Measurements from ENCODE around the gene PIGK.

PIGK gene

DNA sequence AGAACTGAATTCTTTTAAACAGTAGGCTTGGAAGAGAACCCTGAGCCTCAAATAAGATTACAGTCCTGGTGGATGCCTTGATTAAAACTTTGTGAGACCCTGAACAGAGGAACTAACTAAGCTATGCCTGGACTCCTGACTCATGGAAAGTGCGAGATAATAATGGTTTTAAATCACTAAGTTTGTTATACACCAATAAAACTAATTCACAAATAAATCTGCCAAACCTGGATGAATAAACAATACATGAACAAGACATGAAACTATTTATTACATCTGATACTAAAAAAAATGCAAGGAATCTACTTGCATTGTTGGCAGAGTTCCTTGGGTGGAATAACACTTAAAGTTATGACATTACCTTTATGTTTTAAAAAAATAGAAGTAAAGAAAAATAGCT is 118.4 kb downstream of the PIGK start:
- Histone ChIP-seq H3K36me3 (no peaks in the 10 kb centered on the region), H3K27me3 (no peaks in the 10 kb centered on the region), H3K27ac (no peak overlapping the region), H3K4me3 (no peak overlapping the region), H3K9me3 (no peaks in the 10 kb centered on the region), H3K4me1 (no peaks in the 10 kb centered on the region)
- TF ChIP-seq, protein P1, sequence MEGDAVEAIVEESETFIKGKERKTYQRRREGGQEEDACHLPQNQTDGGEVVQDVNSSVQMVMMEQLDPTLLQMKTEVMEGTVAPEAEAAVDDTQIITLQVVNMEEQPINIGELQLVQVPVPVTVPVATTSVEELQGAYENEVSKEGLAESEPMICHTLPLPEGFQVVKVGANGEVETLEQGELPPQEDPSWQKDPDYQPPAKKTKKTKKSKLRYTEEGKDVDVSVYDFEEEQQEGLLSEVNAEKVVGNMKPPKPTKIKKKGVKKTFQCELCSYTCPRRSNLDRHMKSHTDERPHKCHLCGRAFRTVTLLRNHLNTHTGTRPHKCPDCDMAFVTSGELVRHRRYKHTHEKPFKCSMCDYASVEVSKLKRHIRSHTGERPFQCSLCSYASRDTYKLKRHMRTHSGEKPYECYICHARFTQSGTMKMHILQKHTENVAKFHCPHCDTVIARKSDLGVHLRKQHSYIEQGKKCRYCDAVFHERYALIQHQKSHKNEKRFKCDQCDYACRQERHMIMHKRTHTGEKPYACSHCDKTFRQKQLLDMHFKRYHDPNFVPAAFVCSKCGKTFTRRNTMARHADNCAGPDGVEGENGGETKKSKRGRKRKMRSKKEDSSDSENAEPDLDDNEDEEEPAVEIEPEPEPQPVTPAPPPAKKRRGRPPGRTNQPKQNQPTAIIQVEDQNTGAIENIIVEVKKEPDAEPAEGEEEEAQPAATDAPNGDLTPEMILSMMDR (IDR thresholded peaks at IDR 0.05) = no peak
- intact Hi-C loops (cut with DNase I; ENCODE audit: low total_unique reads) = no loop called here
- no peak for DNase-seq

DNA sequence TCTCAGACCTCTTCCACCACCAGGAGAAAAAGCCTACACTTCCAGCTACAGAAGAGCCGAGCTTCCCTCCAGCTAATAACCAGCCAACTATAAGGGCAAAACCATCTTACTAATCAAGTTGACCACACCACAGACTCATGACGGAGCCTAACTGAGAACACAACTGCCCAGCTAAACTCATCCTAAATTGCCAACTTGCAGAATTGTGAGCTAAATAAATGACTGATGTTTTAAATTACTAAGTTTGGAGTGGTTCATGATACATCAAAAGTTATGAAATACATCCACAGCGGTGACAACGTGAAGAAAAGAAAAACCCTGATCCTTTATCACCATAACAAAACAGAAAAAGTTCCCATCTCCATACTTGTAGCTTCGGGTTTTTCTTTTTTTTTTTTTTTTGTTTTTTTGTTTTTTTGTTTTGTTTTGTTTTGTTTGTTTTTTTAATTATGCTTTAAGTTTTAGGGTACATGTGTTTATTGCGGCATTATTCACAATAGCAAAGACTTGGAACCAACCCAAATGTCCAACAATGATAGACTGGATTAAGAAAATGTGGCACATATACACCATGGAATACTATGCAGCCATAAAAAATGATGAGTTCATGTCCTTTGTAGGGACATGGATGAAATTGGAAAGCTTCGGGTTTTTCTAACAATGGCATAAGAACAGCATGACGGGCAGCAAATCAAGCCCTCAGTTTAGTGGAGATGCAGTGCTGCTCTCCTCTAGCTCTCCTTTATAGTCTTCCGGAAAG is 122.6 kb downstream of the PIGK start:
- Histone ChIP-seq H3K9me3 (no peaks in the 10 kb centered on the region), H3K27me3 (no peaks in the 10 kb centered on the region), H3K27ac (no peak overlapping the region), H3K4me3 (no peak overlapping the region), H3K4me1 (no peaks in the 10 kb centered on the region), H3K36me3 (no peaks in the 10 kb centered on the region)
- TF ChIP-seq, protein P1 (IDR thresholded peaks at IDR 0.05) = no peak
- DNase-seq = no peak
- intact Hi-C loops (cut with DNase I; ENCODE audit: low total_unique reads) = no loop called here

DNA sequence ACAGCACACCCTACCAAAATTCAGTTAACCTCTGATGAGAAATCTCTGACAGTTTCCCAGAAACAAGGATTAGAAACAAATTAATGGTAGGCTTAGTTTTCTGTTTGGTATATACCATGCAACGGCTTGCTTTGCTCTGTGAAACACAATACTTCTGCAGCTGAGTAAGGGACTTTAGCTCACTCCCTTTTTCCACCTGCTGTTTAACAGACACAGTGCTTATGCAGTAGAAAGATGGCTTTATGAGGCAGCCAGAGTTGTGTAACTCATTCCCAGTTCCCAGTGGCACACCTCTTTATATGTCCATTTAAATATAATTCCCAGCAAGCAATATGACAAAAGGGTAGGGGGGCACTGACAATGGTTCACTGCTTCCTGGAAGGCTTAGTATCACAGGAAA is 124.0 kb downstream of the PIGK start:
- intact Hi-C loops (cut with DNase I; ENCODE audit: low total_unique reads) = no loop called here
- H3K27me3 ChIP-seq = no peaks in the 10 kb centered on the region
- no peak for DNase-seq
- H3K9me3 ChIP-seq = no peaks in the 10 kb centered on the region
- no peak overlapping the region for H3K27ac ChIP-seq
- no peak overlapping the region for H3K4me3 ChIP-seq
- no peaks in the 10 kb centered on the region for H3K36me3 ChIP-seq
- no peaks in the 10 kb centered on the region for H3K4me1 ChIP-seq
- TF ChIP-seq, protein P1 (IDR thresholded peaks at IDR 0.05) = no peak

DNA sequence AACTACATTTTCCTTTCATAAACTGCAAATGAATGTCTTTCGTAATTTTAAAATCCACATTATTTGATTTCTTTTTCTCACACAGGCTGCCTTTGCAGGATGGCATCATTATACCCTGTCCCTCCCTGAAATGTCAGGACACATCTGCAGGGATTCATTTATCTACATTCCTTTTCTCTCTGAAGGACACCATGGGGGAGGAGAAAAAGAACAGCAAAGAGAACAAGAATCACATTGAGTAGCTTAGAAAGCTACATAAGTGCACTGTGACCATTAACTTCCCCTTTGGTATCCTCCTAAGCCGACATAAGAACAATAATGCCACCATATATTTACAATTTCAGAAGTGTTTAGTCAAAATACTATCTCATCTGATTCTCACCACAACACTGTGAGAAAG is 129.5 kb downstream of the PIGK start:
- Histone ChIP-seq H3K36me3 (no peaks in the 10 kb centered on the region), H3K9me3 (no peaks in the 10 kb centered on the region), H3K4me1 (no peaks in the 10 kb centered on the region), H3K4me3 (no peak overlapping the region), H3K27me3 (no peaks in the 10 kb centered on the region), H3K27ac (no peak overlapping the region)
- TF ChIP-seq, protein P1 (IDR thresholded peaks at IDR 0.05) = no peak
- intact Hi-C loops (cut with DNase I; ENCODE audit: low total_unique reads) = no loop called here
- no peak for DNase-seq

DNA sequence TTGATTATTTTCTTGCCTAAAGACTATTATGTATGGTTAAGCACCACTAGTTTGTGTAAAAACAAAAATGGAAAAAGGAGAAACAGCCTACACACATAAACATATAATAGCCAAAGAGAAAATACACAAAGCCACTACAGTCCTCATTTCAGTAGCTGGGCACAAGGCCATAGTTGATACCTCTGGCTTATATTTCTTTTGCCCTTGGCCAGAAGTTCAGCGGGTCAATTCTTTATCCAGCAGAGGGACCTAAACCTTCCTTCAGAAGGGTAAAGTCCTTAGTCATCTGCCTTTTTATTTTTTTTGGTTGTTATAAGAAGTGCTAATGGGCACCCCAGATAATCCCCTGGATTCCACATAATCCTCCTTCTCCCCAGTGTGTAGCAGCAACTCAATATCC is 134.1 kb downstream of the PIGK start:
- intact Hi-C loops (cut with DNase I; ENCODE audit: low total_unique reads) = no loop called here
- no peak overlapping the region for H3K4me3 ChIP-seq
- no peak overlapping the region for H3K27ac ChIP-seq
- peaks cover 0 to 6% (median 0%) of the 10 kb centered on the region in 3 donors for H3K36me3 ChIP-seq
- H3K27me3 ChIP-seq = no peaks in the 10 kb centered on the region
- DNase-seq = no peak
- TF ChIP-seq, protein P1 (IDR thresholded peaks at IDR 0.05) = no peak
- H3K4me1 ChIP-seq = no peaks in the 10 kb centered on the region
- no peaks in the 10 kb centered on the region for H3K9me3 ChIP-seq

Measured in tibial artery (tissue), 4 donors.